Gastrocnemius medialis (tissue), 4 donors: ENCODE measurements around the gene CALN1.

Experiments
- CTCF ChIP-seq, 5 experiments: fragments of 450-650 bp in 3 of 5; fragments of 200-600 bp in 2 of 5; sonication (generic) in 2 of 5; IDR thresholded peaks in 4 of 5; conservative IDR thresholded peaks in 1 of 5; 1 replicate in 4 of 5; 2 replicates in 1 of 5; pipeline ENCODE4 v1.5.1; 2016 to 2019; ENCODE audit warnings: antibody characterized with exemption in 5 of 5, mild to moderate bottlenecking in 3 of 5, moderate library complexity in 3 of 5
- POLR2A ChIP-seq, 2 donors: fragments of 450-650 bp; IDR thresholded peaks; one replicate each; pipeline ENCODE4 v1.6.1; 2017; ENCODE audit warnings: antibody characterized with exemption in 2 of 2, mild to moderate bottlenecking in 2 of 2, moderate library complexity in 2 of 2

GRCh38 chr7:72336632-72337389 is 75.3 kb downstream of the CALN1 start:
- TF ChIP-seq CTCF (IDR thresholded peaks at IDR 0.05 in 4 of 5, conservative IDR thresholded peaks at IDR 0.05 in 1 of 5) (no peak), POLR2A (IDR thresholded peaks at IDR 0.05) (no peak)
